Neural cell (in vitro differentiated cells): Measurements from ENCODE around the gene ZFYVE1. TPM values are rescaled to one million over a fixed set of nuclear protein-coding genes. Genes with fewer than 3 reads are reported as not detected.

Experiments
- H2AFZ ChIP-seq: fragments of 200-600, 300-800 bp; sonication (generic), shearing (Covaris generic); 2 replicates; pipeline ENCODE4 v1.6.0; 2014; ENCODE audit warnings: low read depth, mild to moderate bottlenecking, antibody characterized with exemption, low read length, moderate library complexity
- H3F3A ChIP-seq: fragments of 200-600 bp; shearing (Covaris generic); 2 replicates; pipeline ENCODE4 v1.6.1; 2016; ENCODE audit warnings: mild to moderate bottlenecking, moderate library complexity, mixed read lengths, antibody characterized with exemption, low read length; ENCODE audit not compliant: insufficient read depth, poor library complexity, severe bottlenecking
- H3K27ac ChIP-seq: fragments of 200-600, 300-800 bp; sonication (generic), shearing (Covaris generic); 2 replicates; pipeline ENCODE4 v1.5.1; 2014; ENCODE audit warnings: mild to moderate bottlenecking, low read length, moderate library complexity
- H3K27me3 ChIP-seq: fragments of 300-800, 200-600 bp; sonication (generic), shearing (Covaris generic); 2 replicates; pipeline ENCODE4 v1.6.0; 2014; ENCODE audit warnings: mild to moderate bottlenecking, low read depth, low read length, moderate library complexity; ENCODE audit not compliant: insufficient read depth
- H3K36me3 ChIP-seq: fragments of 300-800, 200-600 bp; sonication (generic), shearing (Covaris generic); 2 replicates; pipeline ENCODE4 v1.5.1; 2014; ENCODE audit warnings: mild to moderate bottlenecking, antibody characterized with exemption, low read length, moderate library complexity; ENCODE audit not compliant: insufficient read depth
- H3K4me2 ChIP-seq: fragments of 300-800, 200-600 bp; sonication (generic), shearing (Covaris generic); 2 replicates; pipeline ENCODE4 v1.6.0; 2014; ENCODE audit warnings: mild to moderate bottlenecking, low read length
- H3K4me3 ChIP-seq: fragments of 300-800, 200-600 bp; sonication (generic), shearing (Covaris generic); 2 replicates; pipeline ENCODE4 v1.5.1; 2014; ENCODE audit warnings: mild to moderate bottlenecking, low read length, moderate library complexity
- H3K79me2 ChIP-seq: fragments of 200-600 bp; shearing (Covaris generic); replicated peaks from 2 replicates; pipeline ENCODE4 v1.6.0; 2014; ENCODE audit warnings: mild to moderate bottlenecking, low read length, moderate library complexity; ENCODE audit not compliant: insufficient read depth
- H3K9ac ChIP-seq: fragments of 300-800, 200-600 bp; sonication (generic), shearing (Covaris generic); 2 replicates; pipeline ENCODE4 v1.6.1; 2016; ENCODE audit warnings: mild to moderate bottlenecking, low read length, mixed read lengths
- H3K9me2 ChIP-seq: fragments of 200-600 bp; shearing (Covaris generic); 2 replicates; pipeline ENCODE4 v1.6.1; 2016; ENCODE audit warnings: mild to moderate bottlenecking, low read length, mixed read lengths; ENCODE audit not compliant: insufficient read depth
- H3K9me3 ChIP-seq: fragments of 200-600, 300-800 bp; sonication (generic), shearing (Covaris generic); 2 replicates; pipeline ENCODE4 v1.6.1; 2016; ENCODE audit warnings: mild to moderate bottlenecking, mixed run types, low read length, moderate library complexity, mixed read lengths
- H4K20me1 ChIP-seq: fragments of 200-600 bp; shearing (Covaris generic); 2 replicates; pipeline ENCODE4 v1.6.1; 2016; ENCODE audit warnings: mild to moderate bottlenecking, mixed run types; ENCODE audit not compliant: insufficient read depth
- EP300 ChIP-seq: fragments of 450-650 bp; conservative IDR thresholded peaks from 2 replicates; pipeline ENCODE4 v1.6.1; 2014; ENCODE audit warnings: antibody characterized with exemption, mild to moderate bottlenecking, moderate library complexity; ENCODE audit not compliant: poor library complexity, severe bottlenecking
- EZH2 ChIP-seq: fragments of 200-600, 300-800 bp; shearing (Covaris generic), sonication (generic); IDR thresholded peaks from 2 replicates; pipeline ENCODE4 v1.6.1; 2014; ENCODE audit warnings: antibody characterized with exemption, low read length, borderline replicate concordance, mild to moderate bottlenecking; ENCODE audit not compliant: insufficient read depth, poor library complexity, severe bottlenecking
- MXI1 ChIP-seq: fragments of 450-650 bp; conservative IDR thresholded peaks from 2 replicates; pipeline ENCODE4 v1.6.1; 2014; ENCODE audit warnings: antibody characterized with exemption, mild to moderate bottlenecking; ENCODE audit not compliant: poor library complexity, severe bottlenecking
- POLR2AphosphoS5 ChIP-seq: IDR thresholded peaks from 2 replicates; pipeline ENCODE4 v1.6.1; 2012
- RAD21 ChIP-seq: fragments of 450-650 bp; conservative IDR thresholded peaks from 2 replicates; pipeline ENCODE4 v1.6.1; 2014; ENCODE audit warnings: antibody characterized with exemption, mild to moderate bottlenecking, moderate library complexity
- REST ChIP-seq: IDR thresholded peaks from 2 replicates; pipeline ENCODE4 v1.6.1; 2012; ENCODE audit warnings: borderline replicate concordance
- SMC3 ChIP-seq: fragments of 450-650 bp; conservative IDR thresholded peaks from 2 replicates; pipeline ENCODE4 v1.6.1; 2014; ENCODE audit warnings: antibody characterized with exemption, mild to moderate bottlenecking, moderate library complexity; ENCODE audit not compliant: poor library complexity
- TAF1 ChIP-seq: IDR thresholded peaks from 2 replicates; pipeline ENCODE4 v1.6.1; 2012; ENCODE audit warnings: low read depth
- polyA plus RNA-seq: library from polyadenylated mRNA; depleted of rRNA; stranded (reverse); fragments of >200 nt; gene quantifications from 2 replicates; pipeline ENCODE4 v1.2.3, GENCODE V29; 2014
- TF ChIP-seq, protein P1 (sequence below): fragments of 450-650 bp; IDR thresholded peaks from 2 replicates; pipeline ENCODE4 v1.5.1; 2014; ENCODE audit warnings: antibody characterized with exemption, mild to moderate bottlenecking, moderate library complexity; ENCODE audit not compliant: poor library complexity, severe bottlenecking

The ZFYVE1 gene
- polyA plus RNA-seq, 1 donor from 2014 or later: 13.1 TPM

GRCh38 chr14:72974661-72975060 is 52.2 kb downstream of the ZFYVE1 start:
- H3K27me3 ChIP-seq: no peaks in the 10 kb centered on the region
- H3K36me3 ChIP-seq: peaks cover 14% of the 10 kb centered on the region
- no peaks in the 10 kb centered on the region for H3F3A ChIP-seq
- no peak overlapping the region for H2AFZ ChIP-seq
- H3K9ac ChIP-seq: no peak overlapping the region
- H3K4me2 ChIP-seq: no peak overlapping the region
- H3K9me3 ChIP-seq: no peaks in the 10 kb centered on the region
- H4K20me1 ChIP-seq: no peaks in the 10 kb centered on the region
- no peaks in the 10 kb centered on the region for H3K79me2 ChIP-seq
- TF ChIP-seq, protein P1, sequence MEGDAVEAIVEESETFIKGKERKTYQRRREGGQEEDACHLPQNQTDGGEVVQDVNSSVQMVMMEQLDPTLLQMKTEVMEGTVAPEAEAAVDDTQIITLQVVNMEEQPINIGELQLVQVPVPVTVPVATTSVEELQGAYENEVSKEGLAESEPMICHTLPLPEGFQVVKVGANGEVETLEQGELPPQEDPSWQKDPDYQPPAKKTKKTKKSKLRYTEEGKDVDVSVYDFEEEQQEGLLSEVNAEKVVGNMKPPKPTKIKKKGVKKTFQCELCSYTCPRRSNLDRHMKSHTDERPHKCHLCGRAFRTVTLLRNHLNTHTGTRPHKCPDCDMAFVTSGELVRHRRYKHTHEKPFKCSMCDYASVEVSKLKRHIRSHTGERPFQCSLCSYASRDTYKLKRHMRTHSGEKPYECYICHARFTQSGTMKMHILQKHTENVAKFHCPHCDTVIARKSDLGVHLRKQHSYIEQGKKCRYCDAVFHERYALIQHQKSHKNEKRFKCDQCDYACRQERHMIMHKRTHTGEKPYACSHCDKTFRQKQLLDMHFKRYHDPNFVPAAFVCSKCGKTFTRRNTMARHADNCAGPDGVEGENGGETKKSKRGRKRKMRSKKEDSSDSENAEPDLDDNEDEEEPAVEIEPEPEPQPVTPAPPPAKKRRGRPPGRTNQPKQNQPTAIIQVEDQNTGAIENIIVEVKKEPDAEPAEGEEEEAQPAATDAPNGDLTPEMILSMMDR: no peak
- TF ChIP-seq TAF1: no peak
- TF ChIP-seq REST: no peak
- TF ChIP-seq EP300: no peak
- no peak for TF ChIP-seq RAD21
- TF ChIP-seq POLR2AphosphoS5: no peak
- no peak for TF ChIP-seq SMC3
- no peak for TF ChIP-seq MXI1
- no peak for TF ChIP-seq EZH2
- no peak overlapping the region for H3K27ac ChIP-seq
- no peak overlapping the region for H3K4me3 ChIP-seq
- H3K9me2 ChIP-seq: no peaks in the 10 kb centered on the region

- H3K27ac ChIP-seq: no peak overlapping the region
- TF ChIP-seq RAD21: no peak
- TF ChIP-seq, protein P1: no peak
- TF ChIP-seq EP300: no peak
- H3K4me2 ChIP-seq: no peak overlapping the region
- H3K79me2 ChIP-seq: no peaks in the 10 kb centered on the region
- H3K36me3 ChIP-seq: peaks cover 14% of the 10 kb centered on the region
- H3K4me3 ChIP-seq: no peak overlapping the region
- H3K27me3 ChIP-seq: no peaks in the 10 kb centered on the region
- H3K9ac ChIP-seq: no peak overlapping the region
- no peaks in the 10 kb centered on the region for H3K9me2 ChIP-seq
- H2AFZ ChIP-seq: no peak overlapping the region
- no peaks in the 10 kb centered on the region for H3K9me3 ChIP-seq
- no peaks in the 10 kb centered on the region for H4K20me1 ChIP-seq
- no peaks in the 10 kb centered on the region for H3F3A ChIP-seq
These were observed 56.0 kb downstream of the ZFYVE1 start for GRCh38 chr14:72970824-72971434.
